ENCODE results near the gene GPC3.

DNA sequence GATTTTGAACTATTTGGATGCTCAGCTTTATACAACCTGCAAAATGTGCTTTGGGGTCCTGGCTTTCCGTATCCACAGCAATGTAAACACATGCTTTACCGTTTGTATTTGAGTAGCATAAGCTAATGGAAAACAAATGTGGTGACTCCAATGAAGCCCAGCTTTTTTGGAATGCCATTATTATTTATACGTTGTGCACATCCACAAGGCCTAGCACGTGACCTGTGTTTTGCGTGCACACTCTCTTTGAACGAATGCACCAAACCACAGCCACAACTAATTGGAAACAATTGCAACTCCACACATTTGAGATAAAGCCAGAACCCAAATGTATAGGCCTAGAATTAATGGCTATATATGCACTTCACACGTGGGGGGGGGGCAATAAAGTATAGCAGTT, 380.6 kb downstream of the GPC3 start:
- TF ChIP-seq ZNF660 (tag by site-specific recombination; IDR thresholded peaks at IDR 0.05) (no peak), ZNF184 (tag by site-specific recombination; IDR thresholded peaks at IDR 0.05) (no peak), MZF1 (tag by site-specific recombination; IDR thresholded peaks at IDR 0.05; ENCODE audit: borderline replicate concordance) (no peak), YY1 (tag by site-specific recombination; IDR thresholded peaks at IDR 0.05) (no peak), ZNF324 (tag by site-specific recombination; IDR thresholded peaks at IDR 0.05) (no peak), MYNN (tag by site-specific recombination; IDR thresholded peaks at IDR 0.05; ENCODE audit: borderline replicate concordance) (no peak), ZNF664 (tag by site-specific recombination; IDR thresholded peaks at IDR 0.05) (no peak), ZNF274 (IDR thresholded peaks at IDR 0.05; ENCODE audit: low read length) (no peak), ZNF274 (tag by site-specific recombination; IDR thresholded peaks at IDR 0.05; ENCODE audit: borderline replicate concordance) (no peak)
- TF ChIP-seq, protein P1, sequence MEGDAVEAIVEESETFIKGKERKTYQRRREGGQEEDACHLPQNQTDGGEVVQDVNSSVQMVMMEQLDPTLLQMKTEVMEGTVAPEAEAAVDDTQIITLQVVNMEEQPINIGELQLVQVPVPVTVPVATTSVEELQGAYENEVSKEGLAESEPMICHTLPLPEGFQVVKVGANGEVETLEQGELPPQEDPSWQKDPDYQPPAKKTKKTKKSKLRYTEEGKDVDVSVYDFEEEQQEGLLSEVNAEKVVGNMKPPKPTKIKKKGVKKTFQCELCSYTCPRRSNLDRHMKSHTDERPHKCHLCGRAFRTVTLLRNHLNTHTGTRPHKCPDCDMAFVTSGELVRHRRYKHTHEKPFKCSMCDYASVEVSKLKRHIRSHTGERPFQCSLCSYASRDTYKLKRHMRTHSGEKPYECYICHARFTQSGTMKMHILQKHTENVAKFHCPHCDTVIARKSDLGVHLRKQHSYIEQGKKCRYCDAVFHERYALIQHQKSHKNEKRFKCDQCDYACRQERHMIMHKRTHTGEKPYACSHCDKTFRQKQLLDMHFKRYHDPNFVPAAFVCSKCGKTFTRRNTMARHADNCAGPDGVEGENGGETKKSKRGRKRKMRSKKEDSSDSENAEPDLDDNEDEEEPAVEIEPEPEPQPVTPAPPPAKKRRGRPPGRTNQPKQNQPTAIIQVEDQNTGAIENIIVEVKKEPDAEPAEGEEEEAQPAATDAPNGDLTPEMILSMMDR (tag by site-specific recombination; IDR thresholded peaks at IDR 0.05), result no peak

Data from HEK293 (cell line).